IPS-18c (cell line): Measurements from ENCODE around the gene METTL8.

Experiments
- H3K4me3 ChIP-seq: 2 replicates; pipeline ENCODE4 v1.7.0; 2013; ENCODE audit warnings: low read depth, mild to moderate bottlenecking, low read length, moderate library complexity; ENCODE audit not compliant: insufficient read depth
- H3K9me3 ChIP-seq: one replicate; pipeline ENCODE4 v1.6.1; 2013; ENCODE audit warnings: mild to moderate bottlenecking, low read length, moderate library complexity; ENCODE audit not compliant: control insufficient read depth, insufficient read depth

Gene METTL8

GRCh38 chr2:171409436-171409971 is 24.3 kb downstream of the METTL8 start:
- no peak overlapping the region for H3K4me3 ChIP-seq
- H3K9me3 ChIP-seq = no peaks in the 10 kb centered on the region

- H3K4me3 ChIP-seq = no peak overlapping the region
- no peaks in the 10 kb centered on the region for H3K9me3 ChIP-seq
Observed at GRCh38 chr2:171407676-171408044, 26.1 kb downstream of the METTL8 start.

DNA sequence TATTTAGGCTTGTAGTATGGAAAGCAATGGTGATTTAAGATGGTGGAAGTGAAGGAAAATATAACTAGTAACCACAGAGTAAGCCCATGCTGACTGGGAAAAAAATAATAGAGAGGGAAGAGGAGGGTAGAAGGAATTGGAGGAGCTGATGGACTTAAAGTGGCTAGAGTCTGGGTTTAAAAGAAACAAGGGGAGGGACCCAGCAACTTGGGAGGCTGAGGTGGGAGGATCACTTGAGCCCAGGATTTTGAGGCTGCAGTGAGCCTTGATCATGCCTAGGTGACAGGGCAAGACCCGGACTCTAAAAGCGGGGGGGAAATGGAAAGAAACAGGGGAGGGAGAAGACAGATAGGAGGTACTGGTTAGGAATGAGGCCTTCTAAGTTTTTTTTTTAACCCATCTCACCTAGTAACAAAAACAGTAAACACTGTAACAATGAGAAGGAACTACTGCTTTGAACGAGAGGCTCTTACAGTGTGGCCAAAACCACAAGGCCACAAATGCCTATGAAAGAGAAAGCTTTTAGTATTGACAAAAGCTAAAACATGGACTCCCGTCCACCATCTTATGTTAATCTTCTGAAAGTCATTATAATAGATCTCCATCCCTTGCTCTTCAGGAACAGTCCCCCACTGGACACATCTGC is 26.6 kb downstream of the METTL8 start:
- H3K9me3 ChIP-seq = no peaks in the 10 kb centered on the region
- H3K4me3 ChIP-seq = no peak overlapping the region

- no peaks in the 10 kb centered on the region for H3K9me3 ChIP-seq
Observed at GRCh38 chr2:171406044-171406443, 27.7 kb downstream of the METTL8 start.

GRCh38 chr2:171405546-171405945 is 28.2 kb downstream of the METTL8 start:
- Histone ChIP-seq H3K9me3 (no peaks in the 10 kb centered on the region), H3K4me3 (no peak overlapping the region)

More at GRCh38 chr2:171406044-171406443, 27.7 kb downstream of the METTL8 start:
- no peak overlapping the region for H3K4me3 ChIP-seq

DNA sequence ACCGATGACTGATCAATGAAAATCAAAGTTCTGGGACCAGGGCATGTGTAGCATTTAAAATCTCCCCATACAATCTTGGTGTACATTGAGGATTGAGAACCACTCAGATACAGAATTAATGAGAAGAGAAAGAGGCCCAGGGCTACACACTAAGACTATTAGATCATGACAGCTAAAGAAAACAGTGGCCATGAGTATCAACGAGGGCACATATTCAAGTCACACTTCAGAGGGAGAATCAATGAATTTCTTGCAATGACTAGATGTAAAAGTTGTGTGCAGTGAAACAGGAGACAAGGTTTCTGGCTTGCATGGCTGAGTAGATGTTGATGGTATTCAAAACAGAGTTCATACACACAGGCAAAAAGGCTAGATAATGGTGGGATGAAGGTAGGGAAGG is 29.1 kb downstream of the METTL8 start:
- Histone ChIP-seq H3K9me3 (no peaks in the 10 kb centered on the region), H3K4me3 (no peak overlapping the region)

DNA sequence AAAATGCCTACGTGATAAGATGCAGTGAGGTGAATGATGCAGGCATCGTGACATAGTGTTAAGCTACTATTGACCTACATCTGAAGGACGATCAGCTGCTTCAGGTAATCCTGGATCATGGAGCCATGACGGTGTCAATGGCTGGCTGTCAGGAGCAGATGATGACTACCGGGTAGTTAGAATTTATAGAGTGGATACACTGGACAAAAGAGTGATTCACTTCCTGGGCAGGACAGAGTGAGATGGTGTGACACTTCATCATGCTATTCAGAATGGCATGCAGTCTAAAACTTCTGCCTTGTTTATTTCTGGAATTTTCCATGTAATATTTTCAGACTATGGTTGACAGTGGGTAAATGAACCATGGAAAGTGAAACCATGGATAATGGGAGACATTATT is 29.5 kb downstream of the METTL8 start:
- Histone ChIP-seq H3K9me3 (no peaks in the 10 kb centered on the region), H3K4me3 (no peak overlapping the region)

DNA sequence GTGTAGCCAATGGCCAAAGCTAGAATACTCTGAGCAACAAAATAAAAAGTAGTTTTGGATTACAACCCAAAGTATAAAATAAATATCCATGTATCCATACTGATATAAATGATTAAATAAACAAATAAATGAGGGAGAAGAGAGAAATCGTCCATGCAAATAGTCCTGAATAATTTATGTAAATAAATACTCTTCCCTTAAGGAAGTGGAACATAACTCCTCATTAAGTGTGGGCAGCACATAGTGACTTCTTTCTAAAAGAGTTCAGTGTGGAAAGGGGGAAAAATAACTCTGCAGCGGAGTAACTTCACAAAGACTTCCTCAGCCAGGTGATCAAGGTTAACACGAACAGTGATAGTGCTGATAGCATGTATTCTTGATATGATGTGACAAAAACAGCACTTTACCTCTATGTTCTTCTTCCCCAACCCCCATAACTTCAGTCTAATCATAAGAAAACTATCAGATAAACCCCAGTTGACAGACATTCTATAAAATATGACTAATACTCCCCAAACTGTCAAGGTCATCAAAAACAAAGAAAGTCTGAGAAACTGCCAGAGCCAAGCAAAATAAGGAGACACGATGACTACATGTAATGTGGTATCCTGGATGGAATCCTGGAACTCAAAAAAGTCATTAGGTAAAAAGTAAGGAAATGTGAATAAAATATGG is 30.7 kb downstream of the METTL8 start:
- H3K9me3 ChIP-seq = no peaks in the 10 kb centered on the region
- no peak overlapping the region for H3K4me3 ChIP-seq

GRCh38 chr2:171401947-171402346 is 31.8 kb downstream of the METTL8 start:
- Histone ChIP-seq H3K4me3 (no peak overlapping the region), H3K9me3 (no peaks in the 10 kb centered on the region)

DNA sequence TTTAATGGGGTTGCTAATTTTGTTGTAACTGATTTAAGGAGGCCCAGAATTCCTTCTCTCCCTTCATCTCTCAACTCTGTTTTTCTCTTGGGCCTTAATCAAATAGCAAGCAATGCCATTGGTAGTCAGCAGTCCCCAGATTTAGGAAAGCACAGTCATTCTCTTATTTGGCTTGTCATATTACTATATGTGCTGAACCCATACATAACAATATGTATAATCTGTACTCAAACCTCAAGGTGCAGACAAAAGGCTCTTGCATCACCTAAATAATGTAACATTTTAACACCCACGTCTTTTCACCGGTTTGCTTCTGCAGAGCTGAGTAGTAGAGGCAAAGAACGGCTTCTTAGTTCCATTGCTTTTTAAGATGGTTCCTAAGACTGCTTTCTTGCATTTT is 33.4 kb downstream of the METTL8 start:
- Histone ChIP-seq H3K4me3 (no peak overlapping the region), H3K9me3 (no peaks in the 10 kb centered on the region)

GRCh38 chr2:171399292-171399691 is 34.5 kb downstream of the METTL8 start:
- Histone ChIP-seq H3K4me3 (no peak overlapping the region), H3K9me3 (no peaks in the 10 kb centered on the region)

DNA sequence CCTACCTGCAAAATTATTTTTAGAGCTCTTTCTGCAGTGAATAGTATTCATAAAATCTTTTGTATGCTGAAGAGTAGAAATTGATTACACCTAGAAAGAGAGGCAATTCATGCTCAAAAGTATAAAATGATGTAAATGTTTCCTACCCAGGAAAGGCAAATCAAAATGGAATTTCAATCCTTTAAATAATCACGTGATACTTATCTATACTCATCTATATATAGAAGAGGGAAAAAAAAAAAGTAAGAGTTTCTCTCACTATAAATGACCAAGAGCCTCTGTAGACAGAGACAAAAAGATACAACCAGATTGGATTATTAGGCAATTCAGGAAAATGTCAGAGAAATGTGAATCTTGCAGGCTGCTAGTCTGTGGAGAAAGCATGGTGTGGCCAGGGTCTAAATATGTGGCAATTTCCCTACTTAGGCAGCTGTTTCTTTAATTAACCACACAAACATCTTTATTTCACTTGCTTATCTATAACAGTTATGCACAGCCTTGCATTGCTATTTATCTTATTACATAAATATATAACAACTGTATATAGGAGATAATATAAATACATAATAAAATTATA is 39.5 kb downstream of the METTL8 start:
- H3K9me3 ChIP-seq = no peaks in the 10 kb centered on the region
- no peak overlapping the region for H3K4me3 ChIP-seq

DNA sequence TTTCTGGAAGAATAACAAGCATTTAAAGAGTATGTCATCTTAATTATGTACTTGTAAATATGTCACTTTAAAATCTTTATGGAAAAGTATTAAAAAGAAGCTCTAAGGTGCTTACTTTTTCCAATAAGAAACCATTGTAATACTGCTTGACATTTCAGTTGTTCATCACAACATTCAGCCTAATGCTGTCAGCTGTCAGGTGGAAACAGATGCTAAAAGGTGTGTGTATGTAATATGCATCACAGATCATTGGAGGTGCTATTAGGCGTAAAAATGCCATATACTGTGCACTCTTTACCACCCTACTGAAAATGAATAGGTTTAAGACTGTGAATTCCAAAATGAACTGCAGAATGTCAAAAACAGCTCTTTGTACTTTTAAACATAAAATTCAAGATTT is 40.3 kb downstream of the METTL8 start:
- H3K9me3 ChIP-seq = no peaks in the 10 kb centered on the region
- H3K4me3 ChIP-seq = no peak overlapping the region

GRCh38 chr2:171391532-171391931 is 42.3 kb downstream of the METTL8 start:
- Histone ChIP-seq H3K4me3 (no peak overlapping the region), H3K9me3 (no peaks in the 10 kb centered on the region)

DNA sequence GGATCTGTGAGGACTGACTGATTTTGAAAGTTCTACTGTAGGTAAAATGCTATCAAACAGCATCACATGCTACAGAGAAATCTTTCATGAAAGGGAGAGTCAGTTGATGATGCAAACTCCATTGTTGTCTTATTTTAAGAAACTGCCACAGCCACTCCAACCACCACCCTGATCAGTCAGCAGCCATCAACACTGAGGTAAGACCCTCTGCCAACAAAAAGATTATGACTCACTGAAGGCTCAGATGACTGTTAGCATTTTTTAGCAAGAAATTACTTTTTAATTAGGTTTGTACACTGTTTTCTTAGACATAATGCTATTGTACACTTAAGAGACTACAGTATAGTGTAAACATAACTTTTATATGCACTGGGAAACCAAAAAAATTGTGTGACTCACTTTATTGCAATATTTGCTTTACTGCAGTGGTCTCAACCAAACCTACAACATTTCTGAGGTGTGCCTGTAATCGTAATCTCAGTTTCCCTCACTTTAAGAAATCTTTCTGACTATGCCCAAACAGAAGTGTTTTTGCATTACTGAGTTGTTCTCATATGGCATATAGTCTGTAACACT is 42.8 kb downstream of the METTL8 start:
- no peak overlapping the region for H3K4me3 ChIP-seq
- no peaks in the 10 kb centered on the region for H3K9me3 ChIP-seq

- H3K9me3 ChIP-seq = no peaks in the 10 kb centered on the region
- no peak overlapping the region for H3K4me3 ChIP-seq
Observed at GRCh38 chr2:171389780-171390179, 44.0 kb downstream of the METTL8 start.

DNA sequence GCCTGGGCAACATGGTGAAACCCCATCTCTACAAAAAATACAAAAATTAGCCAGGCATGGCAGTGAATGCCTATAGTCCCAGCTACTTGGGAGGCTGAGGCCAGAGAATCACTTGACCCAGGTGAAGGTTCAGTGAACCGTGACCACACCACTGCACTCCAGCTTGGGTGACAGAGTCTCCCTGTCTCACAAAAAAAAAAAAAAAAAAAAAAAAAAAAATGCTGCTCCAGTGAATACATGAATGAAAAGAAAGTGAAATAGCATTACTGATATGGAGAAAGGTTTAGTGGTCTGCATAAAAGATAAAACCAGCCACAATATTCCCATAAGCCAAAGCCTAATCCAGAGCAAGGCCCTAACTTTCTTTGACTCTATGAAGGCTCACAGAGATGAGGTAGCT is 44.5 kb downstream of the METTL8 start:
- H3K9me3 ChIP-seq = no peaks in the 10 kb centered on the region
- no peak overlapping the region for H3K4me3 ChIP-seq

GRCh38 chr2:171387052-171387451 is 46.7 kb downstream of the METTL8 start:
- H3K4me3 ChIP-seq = no peak overlapping the region
- H3K9me3 ChIP-seq = no peaks in the 10 kb centered on the region
